A673 (cell line): ENCODE data around the gene MAP1LC3B2. TPM values are rescaled to one million over a fixed set of nuclear protein-coding genes. Genes with fewer than 3 reads are reported as not detected.

Experiments used
- BruUV-seq: library from RNA; stranded (reverse); fragments of 400-500 nt; replicated peaks from 2 replicates; lab custom pipeline; 2021; lab: Mats Ljungman, UMichigan
- CTCF ChIA-PET: fragments of 300-600 bp; sonication (Branson Sonifier 250); formaldehyde crosslinking; loops from one replicate; lab custom pipeline; 2022; ENCODE audit warnings: antibody characterized with exemption; lab: Charles Lee
- POLR2A ChIA-PET: fragments of 300-600 bp; sonication (Branson Sonifier 250); formaldehyde crosslinking; loops from one replicate; lab custom pipeline; 2022; ENCODE audit warnings: antibody characterized with exemption; ENCODE audit not compliant: low non-redundant PET; lab: Charles Lee
- DNase-seq: peaks from one replicate; pipeline ENCODE4 v3.0.0-alpha.2; 2015; ENCODE audit warnings: low spot score
- H3K27ac ChIP-seq: fragments of 200-600 bp; sonication (generic); 2 replicates; pipeline ENCODE4 v1.5.1; 2016; ENCODE audit warnings: mixed run types, low read depth, mild to moderate bottlenecking, mixed read lengths, antibody characterized with exemption, low read length; ENCODE audit not compliant: poor library complexity, severe bottlenecking
- H3K27me3 ChIP-seq: fragments of 200-600 bp; sonication (generic); replicated peaks from 2 replicates; pipeline ENCODE4 v1.6.1; 2017; ENCODE audit warnings: mixed run types, low read depth, mild to moderate bottlenecking, mixed read lengths, antibody characterized with exemption, low read length; ENCODE audit not compliant: insufficient read depth, poor library complexity
- H3K36me3 ChIP-seq: fragments of 200-600 bp; sonication (generic); 2 replicates; pipeline ENCODE4 v1.6.1; 2016; ENCODE audit warnings: mixed run types, mild to moderate bottlenecking, mixed read lengths, antibody characterized with exemption, low read length; ENCODE audit not compliant: insufficient read depth, poor library complexity, severe bottlenecking
- H3K4me1 ChIP-seq: fragments of 200-600 bp; sonication (generic); 2 replicates; pipeline ENCODE4 v1.6.1; 2017; ENCODE audit warnings: mixed run types, mild to moderate bottlenecking, mixed read lengths, antibody characterized with exemption, low read length; ENCODE audit not compliant: insufficient read depth, poor library complexity, severe bottlenecking
- H3K4me3 ChIP-seq: fragments of 200-600 bp; sonication (generic); 2 replicates; pipeline ENCODE4 v1.5.1; 2016; ENCODE audit warnings: low read depth, mixed run types, mild to moderate bottlenecking, mixed read lengths, low read length; ENCODE audit not compliant: poor library complexity, severe bottlenecking
- H3K9me3 ChIP-seq: fragments of 200-600 bp; sonication (generic); 2 replicates; pipeline ENCODE4 v1.6.1; 2016; ENCODE audit warnings: mixed run types, low read depth, mild to moderate bottlenecking, mixed read lengths, antibody characterized with exemption, low read length; ENCODE audit not compliant: poor library complexity, severe bottlenecking
- CTCF ChIP-seq: fragments of 300-800, 200-600 bp; sonication (generic); conservative IDR thresholded peaks from 2 replicates; pipeline ENCODE4 v1.5.1; 2017; ENCODE audit warnings: low read depth, mild to moderate bottlenecking, antibody characterized with exemption, low read length, moderate library complexity, mixed read lengths
- EZH2 ChIP-seq: fragments of 200-600 bp; sonication (generic); IDR thresholded peaks from 2 replicates; pipeline ENCODE4 v1.6.1; 2017; ENCODE audit warnings: borderline replicate concordance, low read depth, mild to moderate bottlenecking, mixed read lengths, antibody characterized with exemption, low read length; ENCODE audit not compliant: poor library complexity, severe bottlenecking
- intact Hi-C: fragments of 100-400 bp; cut with micrococcal nuclease; formaldehyde crosslinking; loops from one replicate; pipeline ENCODE4 v1.10.0; 2022; ENCODE audit not compliant: unreplicated experiment
- total RNA-seq: library from RNA; stranded (reverse); gene quantifications from 2 replicates; pipeline ENCODE4 v1.2.3, GENCODE V29; 2021

Gene MAP1LC3B2
- total RNA-seq, 1 experiment from 2014 or later, result 1.7 TPM

GRCh38 chr12:116541547-116542344 lies 17.4 kb upstream of the MAP1LC3B2 start:
- intact Hi-C loops, result no loop called here
- DNase-seq, result no peak
- ChIA-PET POLR2A (no interaction called here), CTCF (no interaction called here)
- no peak overlapping the region for H3K27ac ChIP-seq
- H3K9me3 ChIP-seq, result no peaks in the 10 kb centered on the region
- peaks cover 24% of the 10 kb centered on the region for H3K4me1 ChIP-seq
- H3K4me3 ChIP-seq, result no peak overlapping the region
- TF ChIP-seq EZH2 (no peak), CTCF (no peak)
- BruUV-seq, result no TSS peak
- H3K27me3 ChIP-seq, result no peaks in the 10 kb centered on the region
- H3K36me3 ChIP-seq, result no peaks in the 10 kb centered on the region

- Histone ChIP-seq H3K36me3 (no peaks in the 10 kb centered on the region), H3K4me3 (no peak overlapping the region), H3K9me3 (no peaks in the 10 kb centered on the region), H3K4me1 (peaks cover 24% of the 10 kb centered on the region), H3K27me3 (no peaks in the 10 kb centered on the region), H3K27ac (no peak overlapping the region)
- DNase-seq, result no peak
- intact Hi-C loops, result no loop called here
- BruUV-seq, result no TSS peak
- TF ChIP-seq CTCF (no peak), EZH2 (no peak)
- ChIA-PET POLR2A (no interaction called here), CTCF (no interaction called here)
These were observed 16.7 kb upstream of the MAP1LC3B2 start for GRCh38 chr12:116542345-116542956.

- no peaks in the 10 kb centered on the region for H3K36me3 ChIP-seq
- no peak for DNase-seq
- no peak overlapping the region for H3K27ac ChIP-seq
- CTCF ChIA-PET, result no interaction called here
- POLR2A ChIA-PET, result no interaction called here
- H3K27me3 ChIP-seq, result no peaks in the 10 kb centered on the region
- BruUV-seq, result no TSS peak
- intact Hi-C loops, result no loop called here
- H3K9me3 ChIP-seq, result no peaks in the 10 kb centered on the region
- H3K4me1 ChIP-seq, result peaks cover 12% of the 10 kb centered on the region
- H3K4me3 ChIP-seq, result no peak overlapping the region
- TF ChIP-seq EZH2 (no peak), CTCF (no peak)
These were observed 14.5 kb upstream of the MAP1LC3B2 start for GRCh38 chr12:116544656-116545055.
